ENCODE data around the gene FGF1.

FGF1 gene

DNA sequence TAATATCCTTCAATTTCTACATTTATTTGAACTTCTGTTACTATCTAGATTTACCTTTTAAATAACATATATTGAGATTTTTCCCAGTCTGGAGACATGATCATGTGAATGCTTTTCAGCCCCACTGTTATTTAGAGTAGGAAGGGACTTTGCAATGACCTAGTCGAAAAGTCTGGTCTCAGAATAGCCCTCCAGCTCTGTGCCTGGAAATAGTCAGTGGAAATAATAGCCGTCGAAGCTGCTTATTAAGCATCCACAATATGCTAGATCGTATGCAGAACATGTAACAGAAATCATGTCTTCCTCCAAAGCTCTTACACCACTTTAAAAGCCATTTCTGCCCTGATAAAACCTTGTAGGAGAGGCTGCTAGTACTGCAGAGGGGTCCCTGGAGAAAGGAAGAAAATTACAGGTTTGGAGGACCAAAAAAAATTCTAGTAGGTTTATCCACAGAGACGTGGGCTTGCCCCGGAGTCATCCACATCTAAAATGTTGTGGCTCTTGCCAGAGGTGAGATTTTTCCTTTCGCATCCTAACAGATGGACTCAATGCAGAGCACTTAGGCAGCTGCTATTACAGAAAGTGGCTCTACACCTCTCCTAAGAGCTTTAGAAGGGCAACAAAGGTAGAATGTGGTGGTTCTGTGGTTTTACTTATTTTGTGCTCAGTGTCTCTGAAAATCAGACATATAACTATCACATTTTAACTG, 2.5 kb upstream of the FGF1 start:
- no peak for DNase-seq (ENCODE audit: low read depth)
- no peak overlapping the region for H3K4me3 ChIP-seq (ENCODE audit: low read length)
- TF ChIP-seq, protein P1, sequence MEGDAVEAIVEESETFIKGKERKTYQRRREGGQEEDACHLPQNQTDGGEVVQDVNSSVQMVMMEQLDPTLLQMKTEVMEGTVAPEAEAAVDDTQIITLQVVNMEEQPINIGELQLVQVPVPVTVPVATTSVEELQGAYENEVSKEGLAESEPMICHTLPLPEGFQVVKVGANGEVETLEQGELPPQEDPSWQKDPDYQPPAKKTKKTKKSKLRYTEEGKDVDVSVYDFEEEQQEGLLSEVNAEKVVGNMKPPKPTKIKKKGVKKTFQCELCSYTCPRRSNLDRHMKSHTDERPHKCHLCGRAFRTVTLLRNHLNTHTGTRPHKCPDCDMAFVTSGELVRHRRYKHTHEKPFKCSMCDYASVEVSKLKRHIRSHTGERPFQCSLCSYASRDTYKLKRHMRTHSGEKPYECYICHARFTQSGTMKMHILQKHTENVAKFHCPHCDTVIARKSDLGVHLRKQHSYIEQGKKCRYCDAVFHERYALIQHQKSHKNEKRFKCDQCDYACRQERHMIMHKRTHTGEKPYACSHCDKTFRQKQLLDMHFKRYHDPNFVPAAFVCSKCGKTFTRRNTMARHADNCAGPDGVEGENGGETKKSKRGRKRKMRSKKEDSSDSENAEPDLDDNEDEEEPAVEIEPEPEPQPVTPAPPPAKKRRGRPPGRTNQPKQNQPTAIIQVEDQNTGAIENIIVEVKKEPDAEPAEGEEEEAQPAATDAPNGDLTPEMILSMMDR (conservative IDR thresholded peaks at IDR 0.05; ENCODE audit: low read depth, low read length) = no peak

DNA sequence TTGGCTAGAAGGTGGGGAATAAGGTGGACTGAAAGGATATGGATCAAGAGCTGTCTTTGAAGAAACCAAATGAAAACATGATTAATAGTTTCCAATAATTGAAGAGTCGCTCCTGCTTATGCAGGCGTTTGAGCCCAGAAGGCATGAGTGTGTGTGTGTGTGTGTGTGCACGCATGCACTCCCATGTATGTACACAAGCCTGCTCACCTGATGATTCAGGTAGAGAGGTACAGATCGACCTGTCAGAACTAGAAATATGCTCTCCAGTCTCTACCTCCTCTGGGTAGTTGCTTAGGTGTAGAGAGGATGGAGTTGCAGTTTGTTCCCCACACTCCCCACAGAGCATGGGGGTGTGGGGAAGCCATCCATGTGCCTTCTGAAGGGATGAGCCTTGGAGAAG, 1.1 kb upstream of the FGF1 start:
- H3K4me3 ChIP-seq (ENCODE audit: low read length) = no peak overlapping the region
- DNase-seq (ENCODE audit: low read depth) = no peak
- TF ChIP-seq, protein P1 (conservative IDR thresholded peaks at IDR 0.05; ENCODE audit: low read depth, low read length) = no peak

DNA sequence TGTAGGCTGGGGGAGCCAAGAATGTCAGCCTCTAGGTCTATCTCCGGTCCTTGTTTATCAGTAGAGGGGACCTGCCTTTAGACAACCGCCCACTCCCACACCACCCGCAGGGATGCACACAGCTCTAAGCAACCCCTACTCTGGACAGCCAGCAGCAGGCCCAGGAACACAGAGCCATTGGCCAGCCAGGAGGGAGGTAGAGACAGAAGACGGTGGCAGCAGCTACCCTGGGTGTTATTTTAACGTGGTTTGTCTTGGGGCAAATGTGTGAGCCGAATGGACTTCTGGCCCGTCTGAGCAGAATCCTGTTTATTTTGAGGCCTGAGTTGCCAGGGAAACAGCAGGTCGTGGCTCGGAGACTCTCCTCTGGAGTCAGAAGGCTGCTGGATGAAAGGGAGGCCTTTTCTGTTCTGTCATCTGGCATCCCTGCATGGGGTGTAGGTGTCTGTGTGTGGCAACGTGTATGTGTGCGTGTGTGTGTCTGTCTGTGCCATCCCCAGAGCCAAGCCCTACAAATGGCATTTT, 382 bp upstream of the FGF1 start:
- TF ChIP-seq, protein P1 (conservative IDR thresholded peaks at IDR 0.05; ENCODE audit: low read depth, low read length) = no peak
- no peak overlapping the region for H3K4me3 ChIP-seq (ENCODE audit: low read length)
- no peak for DNase-seq (ENCODE audit: low read depth)

DNA sequence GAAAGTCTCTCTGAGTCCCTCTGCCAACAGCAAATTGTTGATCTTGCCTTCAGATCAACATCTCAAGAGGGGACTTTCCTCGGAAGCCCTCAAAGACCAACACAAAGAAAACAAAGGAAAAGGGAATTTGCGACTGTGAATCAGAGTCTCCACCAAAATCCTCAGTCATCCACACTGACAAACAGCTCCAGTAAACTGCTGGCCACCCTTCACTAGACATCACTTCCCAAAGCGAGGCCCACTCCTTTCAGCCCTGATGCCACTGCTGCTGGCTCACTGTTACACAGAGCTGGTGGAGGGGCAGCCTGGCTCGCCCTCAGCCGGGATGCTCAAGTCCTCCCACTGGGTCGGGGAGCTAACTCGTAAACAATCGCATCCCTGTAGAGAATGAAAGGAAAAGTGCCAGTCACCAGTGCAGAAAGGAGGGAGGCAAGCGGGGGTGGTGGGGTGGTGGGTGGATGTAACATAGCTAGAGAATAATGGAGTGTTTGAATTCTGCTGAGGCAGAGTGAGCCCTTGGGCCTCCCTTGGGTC, 1.3 kb downstream of the FGF1 start:
- H3K4me3 ChIP-seq (ENCODE audit: low read length) = no peak overlapping the region
- no peak for DNase-seq (ENCODE audit: low read depth)
- TF ChIP-seq, protein P1 (conservative IDR thresholded peaks at IDR 0.05; ENCODE audit: low read depth, low read length) = no peak

DNA sequence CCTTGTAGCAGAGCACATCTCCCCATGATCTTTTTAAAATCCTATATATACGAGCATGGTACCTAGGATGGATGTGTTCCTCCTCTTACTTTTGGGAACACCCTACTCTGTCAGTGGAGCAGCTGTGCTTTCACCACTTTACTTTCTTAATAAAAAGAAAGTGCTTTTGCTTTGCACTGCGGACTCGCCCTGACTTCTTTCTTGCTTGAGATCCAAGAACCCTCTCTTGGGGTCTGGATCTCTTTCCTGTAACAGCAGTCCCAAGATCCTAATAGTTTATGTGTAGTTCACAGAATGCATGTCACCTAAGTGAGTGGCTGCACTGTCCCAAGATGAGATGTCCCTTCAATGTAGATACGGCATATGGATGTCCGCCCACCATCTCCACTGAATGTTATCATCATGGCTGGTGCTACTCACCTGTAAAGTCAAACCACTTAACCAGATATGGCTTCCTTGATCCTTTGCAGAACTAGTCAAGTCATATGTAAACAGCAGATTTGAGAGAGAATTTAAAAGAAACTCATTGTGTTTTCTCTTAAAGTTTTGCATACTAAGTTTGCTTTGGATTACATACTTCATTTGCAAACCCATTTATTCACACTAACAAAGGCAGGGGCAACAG, 1.9 kb downstream of the FGF1 start:
- no peak for DNase-seq (ENCODE audit: low read depth)
- H3K4me3 ChIP-seq (ENCODE audit: low read length) = no peak overlapping the region
- TF ChIP-seq, protein P1 (conservative IDR thresholded peaks at IDR 0.05; ENCODE audit: low read depth, low read length) = no peak

DNA sequence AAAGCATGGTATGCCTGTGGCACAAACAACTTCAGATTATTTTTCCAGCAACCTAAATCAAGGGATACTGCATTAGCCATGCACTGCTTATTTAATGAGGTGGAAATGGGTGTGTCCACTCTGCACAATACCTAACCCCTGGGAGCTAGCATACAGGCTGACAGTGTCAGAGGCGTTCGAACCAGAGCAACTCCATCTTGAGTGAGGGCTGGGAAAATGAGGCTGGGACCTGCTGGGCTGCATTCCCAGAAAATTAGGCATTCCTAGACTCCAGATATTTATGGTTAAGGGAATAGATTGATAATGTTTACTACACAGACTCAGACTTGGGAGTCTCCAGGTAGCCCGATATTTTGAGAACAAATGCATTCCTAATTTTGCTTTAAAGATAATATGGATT, 2.8 kb downstream of the FGF1 start:
- DNase-seq (ENCODE audit: low read depth) = no peak
- H3K4me3 ChIP-seq (ENCODE audit: low read length) = no peak overlapping the region
- TF ChIP-seq, protein P1 (conservative IDR thresholded peaks at IDR 0.05; ENCODE audit: low read depth, low read length) = no peak

All from retinal pigment epithelial cell (primary cell).